Stimulated activated CD8-positive, alpha-beta memory T cell treated with anti-CD3 and anti-CD28 coated beads, Interleukin-7, amount 100 ng/mL, for 4 hours (primary cell): Measurements from ENCODE around the gene CYP2J2.
"Not testable (repeated sequence)": the region's sequence is repeated elsewhere in the genome, so short reads cannot be mapped to it uniquely, and the experiment has no call there.

Source experiments
- DNase-seq, 2 donors: peaks; one replicate each; pipeline ENCODE4 v3.0.0-alpha.2; 2020; ENCODE audit warnings: low read depth in 2 of 2

The CYP2J2 gene

GRCh38 chr1:59926381-59927123 lies at the start of gene CYP2J2:
Gene CYP2J2 (minus strand): TSS chr1:59926773. CDS start chr1:59926746, 27 bp downstream.
- DNase-seq = peak in 1 of 2 donors; percentile 34

GRCh38 chr1:59973719-59974118 lies 47.1 kb upstream of the CYP2J2 start:
- DNase-seq = no peak

DNA sequence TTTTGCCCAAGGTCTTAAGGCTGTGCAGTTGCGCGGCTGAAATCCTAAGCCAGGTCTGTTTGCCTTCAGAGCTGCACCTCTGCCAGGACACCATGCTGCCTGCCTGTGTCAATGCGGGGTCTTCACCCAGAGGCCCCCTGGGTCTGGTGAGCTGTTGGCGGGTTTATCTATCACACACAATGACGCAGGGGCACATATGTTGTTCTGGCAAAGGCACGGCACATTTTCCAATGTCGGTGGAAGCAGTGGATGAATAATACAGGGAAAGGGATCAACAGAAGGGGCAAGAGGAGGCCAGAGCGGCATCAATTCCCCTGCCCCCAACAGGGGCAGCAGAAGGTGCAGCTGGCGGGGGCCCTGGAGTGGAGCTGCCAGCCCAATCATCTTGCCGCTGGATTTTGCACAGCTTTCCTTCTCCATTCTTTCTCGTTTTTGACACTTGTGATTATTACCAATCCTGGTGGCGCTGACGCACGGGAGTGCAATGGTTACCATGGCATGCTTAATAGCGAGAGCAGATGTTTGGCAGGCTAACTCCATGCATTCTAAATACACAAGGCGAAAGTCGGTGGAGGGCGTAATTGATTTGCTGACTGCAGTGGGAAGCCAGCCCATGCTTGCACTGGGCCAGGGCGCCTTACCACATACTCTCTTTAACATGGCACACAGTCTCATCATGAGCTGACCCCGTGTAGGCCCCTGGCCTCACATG lies 45.8 kb upstream of the CYP2J2 start:
- DNase-seq = no peak

- DNase-seq = peak in 1 of 2 donors; percentile 4
Observed at GRCh38 chr1:59971464-59971911, 44.9 kb upstream of the CYP2J2 start.

GRCh38 chr1:59969542-59970175 lies 43.1 kb upstream of the CYP2J2 start:
- not testable (repeated sequence) for DNase-seq

DNA sequence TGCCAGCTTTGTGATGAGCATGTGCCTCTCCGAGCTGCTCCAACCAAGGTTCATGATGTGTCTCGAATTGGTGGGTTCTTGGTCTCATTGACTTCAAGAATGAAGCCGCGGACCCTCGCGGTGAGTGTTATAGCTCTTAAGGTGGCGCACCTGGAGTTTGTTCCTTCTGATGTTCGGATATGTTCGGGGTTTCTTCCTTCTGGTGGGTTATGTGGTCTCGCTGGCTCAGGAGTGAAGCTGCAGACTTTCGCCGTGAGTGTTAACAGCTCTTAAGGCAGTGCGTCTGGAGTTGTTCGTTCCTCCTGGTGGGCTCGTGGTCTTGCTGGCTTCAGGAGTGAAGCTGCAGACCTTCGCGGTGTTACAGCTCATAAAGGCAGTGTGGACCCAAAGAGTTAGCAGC lies 42.2 kb upstream of the CYP2J2 start:
- DNase-seq = not testable (repeated sequence)

- no peak for DNase-seq
Observed at GRCh38 chr1:59967780-59968179, 41.2 kb upstream of the CYP2J2 start.

- no peak for DNase-seq
Observed at GRCh38 chr1:59967141-59967697, 40.6 kb upstream of the CYP2J2 start.

DNA sequence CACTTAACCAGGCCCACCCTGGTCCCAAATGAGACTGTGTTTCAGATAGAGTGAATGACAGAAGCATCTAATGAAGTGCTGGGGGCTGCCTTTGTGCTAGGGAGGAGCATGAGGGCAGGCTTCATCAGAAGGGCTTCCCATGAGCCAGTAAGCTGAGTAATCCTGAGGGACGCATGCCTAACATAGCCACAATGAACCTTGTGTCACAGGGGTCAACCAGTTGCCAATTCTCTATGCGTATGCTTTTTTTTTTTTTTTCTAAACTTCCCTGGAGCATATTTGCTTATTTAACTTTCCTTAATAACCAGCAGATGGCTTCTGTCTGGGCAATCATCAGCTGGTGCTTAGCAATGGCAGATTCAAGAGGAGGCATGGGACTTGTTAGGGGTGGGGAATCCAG lies 25.5 kb upstream of the CYP2J2 start:
- DNase-seq = no peak

DNA sequence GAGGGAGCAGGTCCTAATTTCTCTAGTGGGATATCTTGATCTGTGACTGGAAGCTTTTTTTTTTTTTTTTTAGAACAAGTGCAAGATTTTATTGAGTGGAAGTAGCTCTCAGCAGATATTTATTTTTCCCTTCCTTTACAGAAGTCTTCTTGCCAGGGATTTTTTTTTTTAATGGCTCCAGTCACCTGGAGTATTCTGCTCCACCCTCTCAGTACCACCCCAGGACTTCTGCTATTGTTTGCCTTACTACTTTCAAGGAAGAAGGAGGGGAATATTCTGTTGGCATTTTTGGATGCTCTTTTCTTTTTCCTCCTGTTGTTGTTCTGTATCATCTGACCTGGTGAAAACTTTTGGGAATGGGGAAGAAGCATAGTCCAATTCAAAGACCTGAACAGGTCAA lies 23.1 kb upstream of the CYP2J2 start:
- DNase-seq = no peak

DNA sequence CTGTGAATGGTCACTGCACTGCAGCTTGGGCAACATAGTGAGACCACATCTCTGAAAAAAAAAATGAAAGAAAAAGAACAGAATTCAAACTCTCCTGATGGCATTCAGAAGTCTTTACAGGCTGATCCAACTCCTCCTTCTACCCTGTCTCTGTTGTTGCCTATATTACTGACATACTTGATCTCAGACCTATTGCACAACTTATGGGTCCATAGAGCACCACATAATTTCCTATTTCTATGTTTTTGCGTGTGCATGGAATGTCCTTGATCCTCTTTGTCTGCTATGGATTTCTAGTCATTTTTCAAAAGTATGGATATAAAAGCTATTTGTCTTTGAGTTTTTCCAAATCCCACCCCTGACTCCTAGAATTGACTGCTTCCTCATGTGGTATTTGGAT lies 22.4 kb upstream of the CYP2J2 start:
- no peak for DNase-seq

DNA sequence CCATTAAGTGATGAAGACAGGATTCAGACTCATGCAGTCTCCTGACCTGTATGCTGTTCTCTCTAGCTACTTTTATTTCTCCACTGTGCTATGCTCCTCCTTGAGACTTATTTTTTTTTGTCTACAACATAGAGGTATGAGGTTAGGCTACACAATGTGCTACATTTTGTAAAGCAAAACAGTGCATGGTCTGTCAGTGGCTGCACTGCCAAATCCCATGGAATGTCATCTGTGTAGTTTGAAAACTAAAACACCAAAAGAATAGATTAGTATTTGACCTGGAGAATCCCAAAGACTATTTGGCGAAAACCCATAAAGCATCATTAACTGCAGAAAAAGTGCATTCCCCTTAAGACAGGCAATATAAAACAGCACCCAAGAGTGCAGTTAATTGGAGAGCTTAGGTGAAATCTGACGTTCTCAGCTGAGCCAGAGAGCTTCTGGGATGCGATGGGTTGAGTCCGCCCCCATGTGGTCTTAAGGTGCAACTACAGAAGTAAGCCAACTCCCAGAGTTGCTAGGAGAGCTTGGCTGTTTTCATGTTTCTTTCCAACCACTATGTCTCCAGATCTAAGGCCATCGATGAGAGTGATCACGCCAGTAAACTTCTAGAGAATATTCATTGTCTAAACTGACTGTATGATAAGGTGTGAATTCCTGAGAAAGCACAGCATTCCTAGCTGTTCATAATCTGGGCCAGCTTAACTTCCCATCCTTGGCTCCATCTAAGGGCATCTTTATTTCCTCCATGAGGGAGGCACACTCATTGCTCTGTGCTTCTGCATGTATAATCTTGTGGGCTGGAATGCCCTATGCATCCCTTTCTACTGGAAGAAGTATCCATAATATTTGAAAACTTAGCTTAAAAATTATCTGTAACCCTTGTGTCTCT lies 20.7 kb upstream of the CYP2J2 start:
- peak in 1 of 2 donors; percentile 7 for DNase-seq

DNA sequence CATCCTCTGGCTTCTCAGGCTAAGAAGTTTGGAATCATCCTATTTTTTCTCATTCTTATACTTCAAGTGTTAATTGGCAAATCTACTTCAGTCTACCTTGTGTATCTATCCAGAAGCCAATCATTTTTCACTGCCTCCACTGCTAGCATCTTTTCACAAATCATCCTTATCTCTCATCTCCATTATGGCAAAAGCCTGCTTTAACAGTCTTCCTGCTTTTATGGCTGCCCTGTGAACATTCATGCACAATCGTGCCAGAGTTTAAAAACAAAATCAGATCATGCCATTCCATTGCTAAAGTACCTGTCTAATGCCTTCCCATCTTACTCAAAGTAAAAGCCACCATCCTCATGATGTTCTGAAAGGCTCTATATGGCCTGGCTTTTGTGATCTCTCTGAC lies 19.2 kb upstream of the CYP2J2 start:
- no peak for DNase-seq

DNA sequence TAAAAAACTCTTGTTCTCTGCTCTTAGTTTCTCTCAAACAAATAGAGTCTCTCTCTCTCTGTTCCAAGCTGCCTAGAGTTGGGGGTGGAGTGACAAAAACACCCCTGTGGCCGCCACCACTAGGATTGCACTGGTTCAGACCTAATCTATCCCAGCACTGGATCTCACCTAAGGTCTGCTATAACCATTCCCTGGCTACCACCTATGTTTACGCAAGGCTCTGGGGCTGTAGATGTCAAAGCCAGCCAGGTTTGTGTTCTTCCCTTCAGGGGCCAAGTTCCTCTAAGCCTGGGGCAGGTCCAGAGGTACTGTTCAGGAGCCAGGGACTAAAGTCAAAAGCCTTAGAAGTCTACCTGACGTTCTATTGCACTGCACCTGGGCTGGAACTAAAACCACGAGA lies 12.8 kb upstream of the CYP2J2 start:
- DNase-seq = no peak

- no peak for DNase-seq
Observed at GRCh38 chr1:59937636-59938210, 11.2 kb upstream of the CYP2J2 start.

DNA sequence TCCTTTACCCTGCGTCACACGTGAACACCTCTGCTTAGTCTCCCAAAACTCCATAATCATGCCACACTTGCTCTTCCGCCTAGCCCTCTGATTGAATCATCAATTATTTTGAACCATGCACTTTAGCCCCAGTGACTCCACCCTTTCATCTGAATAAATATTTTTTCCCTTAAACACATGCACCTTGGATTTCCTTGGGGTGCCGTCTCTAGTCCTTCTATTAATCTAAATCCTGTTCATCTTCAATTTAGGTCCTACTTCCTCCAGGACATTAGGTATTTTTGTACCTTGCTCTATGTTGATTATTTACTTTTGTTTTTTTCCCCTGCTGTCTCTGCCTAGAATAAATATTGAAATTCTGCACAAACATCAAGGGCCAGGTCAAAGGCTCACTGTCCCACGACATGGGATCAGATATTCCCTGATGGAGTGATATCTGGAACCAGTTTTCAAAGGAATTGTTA lies 9.8 kb upstream of the CYP2J2 start:
- no peak for DNase-seq

DNA sequence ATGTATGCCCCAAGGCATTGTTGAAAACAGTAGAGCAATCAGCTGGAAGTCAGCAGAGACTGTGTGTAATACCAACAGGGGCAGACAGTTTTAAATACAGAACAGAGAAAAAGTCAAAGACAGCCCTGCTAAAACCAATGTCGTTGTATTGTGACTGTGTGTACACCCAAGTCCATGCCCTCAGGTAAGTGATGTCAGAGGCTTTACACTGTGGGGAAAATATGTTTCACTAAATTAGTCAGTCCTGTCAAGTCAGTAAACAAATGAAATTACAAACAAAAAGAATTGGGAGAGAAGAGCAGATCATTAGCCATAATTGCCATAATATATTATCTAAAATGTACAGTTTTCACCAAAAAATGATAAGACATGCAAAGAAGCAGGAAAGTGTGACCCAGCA lies 2.4 kb upstream of the CYP2J2 start:
- no peak for DNase-seq

GRCh38 chr1:59927213-59927612 lies 640 bp upstream of the CYP2J2 start:
- DNase-seq = no peak

DNA sequence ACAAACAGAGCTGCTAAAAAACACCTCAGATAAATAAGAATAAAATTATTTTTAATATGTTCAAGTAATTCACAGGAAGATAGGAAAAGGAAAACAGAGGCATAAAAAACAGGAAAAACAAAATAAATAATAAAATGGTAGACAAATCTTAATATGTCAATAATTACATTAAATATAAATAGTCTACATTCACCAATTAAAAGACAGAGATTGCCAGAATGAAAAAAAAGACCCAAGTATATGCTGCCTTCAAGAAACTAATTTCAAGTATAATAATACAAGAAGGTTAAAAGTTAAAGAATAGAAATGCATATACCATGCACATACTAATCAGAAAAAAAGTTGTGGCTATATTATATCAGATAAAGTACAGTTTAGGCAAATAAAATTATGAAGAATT lies 1.9 kb downstream of the CYP2J2 start:
- DNase-seq = no peak

DNA sequence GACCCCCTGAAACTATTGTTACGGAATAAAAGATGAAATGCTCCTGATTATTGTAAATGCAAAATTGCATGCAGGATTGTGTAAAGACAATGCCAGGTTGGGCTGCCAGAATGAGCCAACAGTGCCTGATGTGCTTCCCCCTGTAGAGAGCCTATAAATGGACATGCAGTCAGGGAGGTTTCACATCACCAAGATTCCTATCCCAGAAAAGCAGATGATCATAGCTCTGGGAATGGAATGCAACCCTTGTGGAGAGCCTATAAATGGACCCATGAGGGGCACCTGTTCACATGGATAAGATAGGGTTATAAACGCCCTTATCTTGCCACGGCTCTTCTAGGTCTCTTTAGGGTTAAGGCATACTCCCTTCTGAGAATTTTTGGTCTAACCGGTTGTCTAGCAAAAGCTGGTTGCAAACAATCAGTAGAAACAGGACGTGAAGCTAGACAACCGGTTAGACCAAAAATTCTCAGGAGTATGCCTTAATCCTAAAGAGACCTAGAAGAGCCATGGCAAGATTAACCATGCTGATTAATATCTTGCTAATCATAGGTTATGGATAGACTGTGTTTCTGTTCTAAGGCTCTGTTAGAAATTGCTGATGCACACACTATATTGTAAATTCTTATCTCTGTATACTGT lies 5.2 kb downstream of the CYP2J2 start:
- not testable (repeated sequence) for DNase-seq
